Measurements from ENCODE around the gene XRCC1. TPM values are rescaled to one million over a fixed set of nuclear protein-coding genes. Genes with fewer than 3 reads are reported as not detected.

The XRCC1 gene
- polyA plus RNA-seq, 1 of the 3 experiments (the other 2 are of a cell fraction), result 30.3 TPM

DNA sequence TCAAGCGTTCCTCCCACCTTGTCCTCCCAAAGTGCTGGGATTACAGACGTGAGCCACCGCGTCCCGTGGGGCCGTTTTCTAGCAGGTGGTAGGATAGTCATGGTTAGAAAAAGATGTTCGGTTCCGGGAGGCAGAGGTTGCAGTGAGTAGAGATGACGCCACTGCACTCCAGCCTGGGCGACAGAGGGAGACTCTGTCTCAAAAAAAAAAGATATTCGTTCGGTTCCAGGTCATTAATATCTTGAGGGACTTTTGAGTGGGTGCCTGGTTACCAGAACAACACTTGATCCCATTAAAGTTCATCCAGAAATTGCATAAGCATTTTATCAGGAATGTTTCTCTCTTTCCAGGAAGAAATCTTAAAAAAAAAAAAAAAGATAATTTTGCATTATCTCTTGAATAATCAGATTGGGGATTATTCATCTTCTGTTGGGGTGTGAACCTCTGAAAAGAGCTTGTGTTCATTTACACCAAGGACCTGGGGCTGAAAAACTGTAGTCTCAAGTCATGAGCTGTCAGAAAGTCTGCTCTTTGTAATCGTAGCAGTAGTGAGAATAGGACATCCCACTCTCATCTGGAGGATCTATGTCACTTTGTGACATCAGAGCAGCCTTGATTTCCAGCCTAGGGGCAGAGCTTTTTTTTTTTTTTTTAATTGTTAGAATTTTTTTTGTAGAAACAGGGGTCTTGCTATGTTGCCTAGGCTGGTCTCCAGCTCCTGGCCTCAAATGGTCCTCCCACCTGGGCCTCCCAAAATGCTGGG is 47.3 kb downstream of the XRCC1 start:
- no peak overlapping the region for H3K4me3 ChIP-seq (ENCODE audit: low read depth in 2 of 2, low read length in 1 of 2)
- H3K4me2 ChIP-seq, result no peak overlapping the region
- H3K4me1 ChIP-seq (ENCODE audit: control insufficient read depth in 1 of 2, insufficient read depth in 2 of 2, low read depth in 1 of 2, low read length in 1 of 2), result peaks cover 6 to 19% of the 10 kb centered on the region in 2 experiments; a peak in 1 of 4 replicates
- no peaks in the 10 kb centered on the region for H3K9me3 ChIP-seq
- POLR2A ChIA-PET, result interaction anchor here (0.8 kb wide), 1 partner anchor 65 kb away, joined by 3 read pairs; no protein-coding TSS in a partner anchor
- WGBS (ENCODE audit: low lambda C conversion rate), result 69% methylated on average over 13 of the region's 13 CpGs
- no peaks in the 10 kb centered on the region for H4K20me1 ChIP-seq (ENCODE audit: insufficient read depth)
- no peak overlapping the region for H3K9ac ChIP-seq
- no peak for DNase-seq
- peaks cover 5% of the 10 kb centered on the region for H3F3A ChIP-seq (replicated peaks; ENCODE audit: insufficient read depth)
- no peaks in the 10 kb centered on the region for H3K36me3 ChIP-seq (replicated peaks in 1 of 2; ENCODE audit: control insufficient read depth in 1 of 2, insufficient read depth in 2 of 2, low read length in 1 of 2)
- TF ChIP-seq SMC3 (IDR thresholded peaks at IDR 0.05; ENCODE audit: low read depth, low read length), result no peak
- H2AFZ ChIP-seq (ENCODE audit: low read depth), result no peak overlapping the region
- H3K27ac ChIP-seq (ENCODE audit: low read depth in 2 of 2, low read length in 1 of 2), result no peak overlapping the region
- H3K79me2 ChIP-seq (ENCODE audit: insufficient read depth), result peaks cover 24% of the 10 kb centered on the region
- H3K27me3 ChIP-seq (ENCODE audit: insufficient read depth), result no peaks in the 10 kb centered on the region
- no peaks in the 10 kb centered on the region for H3K9me2 ChIP-seq
- CTCF ChIA-PET, result interaction anchor here (0.7 to 24.7 kb wide), 4 partner anchors 8 to 88 kb away, joined by 4 to 632 read pairs (median 8); no protein-coding TSS in a partner anchor

GRCh38 chr19:43526884-43527859 is 48.2 kb downstream of the XRCC1 start, which contains the start of gene ETHE1:
Gene ETHE1 (minus strand): TSS chr19:43527201. CDS start chr19:43527177, 24 bp downstream.
- H3K27ac ChIP-seq (ENCODE audit: low read depth in 2 of 2, low read length in 1 of 2), result peak within 1 kb of the TSS; percentile 0 to 48; a peak in 2 of 4 replicates
- H3K9me2 ChIP-seq, result no peaks in the 10 kb centered on the region
- peaks cover 28% of the 10 kb centered on the region for H3K79me2 ChIP-seq (ENCODE audit: insufficient read depth)
- no peaks in the 10 kb centered on the region for H4K20me1 ChIP-seq (ENCODE audit: insufficient read depth)
- H3K4me1 ChIP-seq (ENCODE audit: control insufficient read depth in 1 of 2, insufficient read depth in 2 of 2, low read depth in 1 of 2, low read length in 1 of 2), result peaks cover 6 to 14% of the 10 kb centered on the region in 2 experiments; a peak in 1 of 4 replicates
- no peaks in the 10 kb centered on the region for H3K9me3 ChIP-seq
- no peaks in the 10 kb centered on the region for H3K27me3 ChIP-seq (ENCODE audit: insufficient read depth)
- DNase-seq, result peak; percentile 92
- no peaks in the 10 kb centered on the region for H3K36me3 ChIP-seq (replicated peaks in 1 of 2; ENCODE audit: control insufficient read depth in 1 of 2, insufficient read depth in 2 of 2, low read length in 1 of 2)
- peak within 1 kb of the TSS; percentile 74 to 97 for H3K4me3 ChIP-seq (ENCODE audit: low read depth in 2 of 2, low read length in 1 of 2)
- H3K9ac ChIP-seq, result peak within 1 kb of the TSS; percentile 86
- ChIA-PET POLR2A (no interaction called here), CTCF (interaction anchor here (0.7 to 24.7 kb wide), 5 partner anchors 7 to 158 kb away, joined by 4 to 632 read pairs (median 6); no protein-coding TSS in a partner anchor)
- no peaks in the 10 kb centered on the region for H3F3A ChIP-seq (replicated peaks; ENCODE audit: insufficient read depth)
- WGBS (ENCODE audit: low lambda C conversion rate), result 7% methylated on average over 49 of the region's 54 CpGs
- H3K4me2 ChIP-seq, result peak within 1 kb of the TSS; percentile 95
- TF ChIP-seq GATA2 (CRISPR knock-in tag; IDR thresholded peaks at IDR 0.05) (no peak), POLR2AphosphoS5 (IDR thresholded peaks at IDR 0.05; ENCODE audit: low read depth, low read length) (peak; percentile 83), CTCF (IDR thresholded peaks at IDR 0.05) (peak; percentile 11; the same call in 1 of the 2 replicates), RCOR1 (IDR thresholded peaks at IDR 0.05; ENCODE audit: low read length) (no peak), NFIC (IDR thresholded peaks at IDR 0.05; ENCODE audit: borderline replicate concordance) (no peak), TAF1 (IDR thresholded peaks at IDR 0.05; ENCODE audit: borderline replicate concordance, low read depth, low read length) (peak; percentile 72; the same call in 1 of the 2 replicates), USF1 (IDR thresholded peaks at IDR 0.05; ENCODE audit: borderline replicate concordance, low read depth) (no peak), MXI1 (IDR thresholded peaks at IDR 0.05; ENCODE audit: low read depth, low read length) (peak; percentile 58; the same call in 1 of the 2 replicates), YY1 (IDR thresholded peaks at IDR 0.05; ENCODE audit: low read depth) (peak; percentile 21; the same call in 1 of the 2 replicates), EZH2phosphoT487 (IDR thresholded peaks at IDR 0.05; ENCODE audit: borderline replicate concordance, low read depth) (no peak), PBX3 (IDR thresholded peaks at IDR 0.05) (no peak), TEAD4 (IDR thresholded peaks at IDR 0.05; ENCODE audit: borderline replicate concordance, insufficient read depth) (no peak), MAX (IDR thresholded peaks at IDR 0.05; ENCODE audit: low read depth) (peak; percentile 47; the same call in 1 of the 2 replicates), REST (IDR thresholded peaks at IDR 0.05; ENCODE audit: low read depth, low read length) (peak; percentile 13; the same call in 1 of the 2 replicates)
- peak within 1 kb of the TSS; percentile 98 for H2AFZ ChIP-seq (ENCODE audit: low read depth)

Measured in SK-N-SH (cell line).